Measurements from ENCODE around the gene PWP2.
A peak's percentile ranks its signal among the peaks of the same experiment; 100 is the strongest.
"Not testable (repeated sequence)": the region's sequence is repeated elsewhere in the genome, so short reads cannot be mapped to it uniquely, and the experiment has no call there.

The PWP2 gene

DNA sequence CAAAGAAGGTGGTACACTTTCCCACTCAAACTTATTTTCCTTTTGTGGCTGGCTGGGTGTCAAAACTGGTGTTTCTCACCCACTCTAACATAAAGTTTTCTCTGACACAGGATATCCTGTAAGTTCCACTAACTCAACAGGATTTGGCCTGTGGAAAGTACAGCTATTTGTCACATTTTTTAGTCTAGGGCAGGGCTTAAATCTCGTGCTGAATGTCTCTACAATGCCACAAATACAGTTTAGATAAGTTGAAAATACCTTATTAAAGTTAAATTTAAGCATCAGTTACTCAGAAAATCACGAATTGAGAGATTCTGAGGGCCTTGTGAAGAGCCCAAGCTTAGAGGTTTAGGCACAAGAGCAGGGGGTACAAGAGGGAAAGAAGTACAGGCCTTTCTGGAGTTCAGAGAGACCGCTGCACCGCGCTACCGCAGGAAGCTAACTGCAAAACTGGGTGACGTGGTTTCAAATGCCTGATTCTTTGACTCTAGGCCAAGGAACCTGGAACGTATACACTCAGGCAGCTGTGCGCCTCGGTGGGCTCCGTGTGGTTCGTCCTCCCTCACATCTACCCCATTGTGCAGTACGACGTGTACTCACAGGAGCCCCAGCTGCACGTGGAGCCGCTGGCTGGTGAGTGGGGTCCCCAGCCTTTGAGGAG, 23.4 kb upstream of the PWP2 start:
- DNase-seq = no peak

DNA sequence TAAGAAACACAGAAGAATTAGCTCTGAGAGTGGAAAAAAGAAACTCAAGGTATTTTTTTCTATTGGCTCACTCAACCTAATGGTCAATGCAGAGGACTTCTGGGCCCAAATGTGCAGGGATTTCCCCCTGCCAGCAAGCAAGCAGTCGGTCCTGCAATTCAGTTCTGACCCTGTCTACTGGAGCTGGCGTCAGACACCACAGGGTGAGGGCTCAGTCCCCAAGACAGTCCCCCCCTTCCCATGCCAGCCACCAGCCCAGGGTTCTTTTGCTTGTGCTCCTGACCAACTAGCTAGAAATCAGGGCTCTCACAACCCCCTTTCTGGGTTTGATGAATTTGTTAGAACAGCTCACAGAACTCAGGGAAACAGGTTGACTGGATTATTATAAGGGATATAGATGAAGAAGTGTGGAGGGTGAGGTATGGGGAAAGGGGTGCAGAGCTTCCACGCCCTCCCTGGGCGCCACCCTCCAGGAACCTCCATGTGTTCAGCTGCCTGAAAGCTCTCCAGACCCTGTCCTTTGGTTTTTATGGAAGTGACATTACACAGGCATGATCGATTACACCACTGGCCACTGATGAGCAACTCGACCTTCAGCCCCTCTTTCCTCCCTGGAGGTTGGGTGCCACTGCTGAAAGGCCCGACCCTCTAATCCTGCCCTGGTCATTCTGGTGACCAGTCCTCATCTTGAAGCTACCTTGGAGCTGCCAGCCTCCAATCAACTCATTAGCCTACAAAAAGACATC, 22.5 kb upstream of the PWP2 start:
- no peak for DNase-seq

DNA sequence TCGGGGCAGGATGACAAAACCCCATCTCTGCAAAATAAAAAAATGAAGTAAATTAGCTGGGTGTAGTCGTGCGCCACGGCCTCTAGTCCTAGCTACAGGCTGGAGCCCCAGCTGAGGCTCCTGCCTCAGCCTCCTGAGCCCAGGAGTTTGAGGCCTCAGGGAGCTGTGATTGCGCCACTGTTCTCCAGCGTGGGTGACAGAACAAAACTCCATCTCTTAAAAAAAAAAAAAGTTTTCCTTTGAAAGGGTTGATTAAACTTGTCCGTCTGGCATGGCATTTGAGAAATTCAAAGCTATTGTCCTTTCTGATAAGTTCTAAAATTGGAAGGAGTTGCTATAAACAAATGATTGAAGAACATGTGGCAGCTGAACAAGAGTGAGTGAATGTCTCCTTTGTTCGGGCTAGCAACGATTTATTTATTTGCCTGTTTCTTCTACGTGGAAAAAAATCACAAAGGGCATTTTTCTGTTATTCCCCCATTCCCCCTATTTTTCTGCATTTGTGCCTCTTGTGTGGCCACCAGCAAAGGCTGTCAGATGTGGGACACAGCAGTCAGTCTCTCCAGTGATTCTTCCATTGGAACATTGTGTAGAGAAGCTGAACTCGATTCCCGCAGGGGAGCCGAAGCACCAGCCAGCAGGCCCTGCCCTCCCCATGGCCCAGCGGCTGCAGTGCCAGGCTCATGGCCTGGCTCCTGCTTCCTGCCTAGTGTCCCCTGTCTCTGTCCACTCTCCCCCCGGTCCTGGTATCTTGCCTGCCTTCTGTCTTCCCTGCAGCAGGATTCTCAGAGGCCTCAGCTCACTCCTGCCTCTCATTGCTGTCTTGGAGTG, 21.5 kb upstream of the PWP2 start:
- no peak for DNase-seq

DNA sequence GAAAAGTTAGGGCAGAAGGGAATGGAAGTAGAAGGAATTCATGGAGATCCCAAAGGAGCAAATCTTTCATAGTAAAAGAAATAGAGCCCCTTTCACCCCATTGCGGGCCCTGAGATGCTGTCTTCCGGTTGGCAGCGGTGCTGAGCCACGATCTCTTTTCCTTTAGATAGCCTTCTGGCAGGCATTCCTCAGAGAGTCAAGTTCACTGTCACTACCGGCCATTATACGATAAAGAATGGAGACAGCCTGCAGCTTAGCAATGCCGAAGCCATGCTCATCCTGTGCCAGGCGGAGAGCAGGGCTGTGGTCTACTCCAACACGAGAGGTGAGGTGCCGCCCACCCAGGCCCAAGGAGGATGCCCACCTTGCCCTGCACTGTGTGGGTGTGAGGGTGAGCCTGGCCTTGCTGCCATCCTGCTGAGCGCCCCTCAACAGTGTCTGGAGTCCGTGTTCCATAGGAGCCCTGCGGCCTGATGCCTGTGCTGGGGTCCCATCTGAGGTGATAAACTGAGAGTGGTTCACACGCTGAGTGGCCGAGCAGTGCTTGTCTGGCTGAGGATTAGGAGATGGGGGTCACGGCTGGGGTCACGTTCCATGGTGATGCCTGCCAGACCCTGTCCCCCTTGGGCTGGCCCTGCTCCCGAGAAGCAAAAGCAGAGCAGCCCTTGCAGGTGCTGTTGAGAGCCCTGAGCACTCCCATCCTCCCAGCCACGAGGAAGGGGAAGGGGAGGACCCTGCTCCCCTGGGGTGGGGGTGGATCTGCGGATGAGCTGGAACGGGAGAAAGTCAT, 20.4 kb upstream of the PWP2 start:
- no peak for DNase-seq

DNA sequence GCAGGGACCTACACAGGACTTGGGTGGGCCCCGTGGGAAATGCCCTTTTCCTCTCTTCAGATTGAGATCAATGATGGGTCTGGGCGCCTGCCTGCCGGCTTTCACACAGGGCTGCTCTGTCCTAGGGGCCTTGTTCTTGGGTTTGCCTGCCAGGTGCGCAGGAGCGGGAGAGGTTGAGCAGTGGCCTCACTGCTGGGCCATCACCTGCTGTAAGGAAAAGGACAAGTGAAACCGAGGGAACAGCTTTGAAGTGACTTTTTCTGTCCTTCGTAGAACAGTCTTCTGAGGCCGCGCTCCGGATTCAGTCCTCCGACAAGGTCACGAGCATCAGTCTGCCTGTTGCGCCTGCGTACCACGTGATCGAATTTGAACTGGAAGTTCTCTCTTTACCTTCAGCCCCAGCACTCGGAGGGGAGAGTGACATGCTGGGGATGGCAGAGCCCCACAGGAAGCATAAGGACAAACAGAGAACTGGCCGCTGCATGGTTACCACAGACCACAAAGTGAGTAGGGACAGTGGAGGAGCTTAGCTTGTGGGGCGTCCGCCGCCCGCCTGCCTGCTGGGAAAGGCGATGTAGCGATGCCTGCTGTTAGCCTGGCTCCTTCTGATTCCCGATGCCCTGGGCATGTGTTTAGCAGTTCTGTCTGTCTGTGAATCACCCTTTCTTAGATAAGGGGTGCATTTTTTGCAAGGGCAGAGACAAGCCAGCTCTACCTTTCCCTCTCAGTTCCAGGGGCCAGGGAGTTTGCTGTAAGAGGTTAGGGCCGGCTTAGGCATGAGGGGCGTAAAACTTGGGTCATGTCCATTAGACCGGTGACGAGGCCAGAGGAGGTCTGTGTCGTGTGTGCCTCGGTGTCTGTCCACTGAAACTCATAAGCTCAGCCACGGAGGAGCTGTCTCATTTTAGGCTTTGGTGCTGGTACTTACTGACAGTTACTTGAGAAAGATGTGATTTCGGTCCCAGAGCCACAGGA, 19.5 kb upstream of the PWP2 start:
- peak; percentile 91 for DNase-seq

DNA sequence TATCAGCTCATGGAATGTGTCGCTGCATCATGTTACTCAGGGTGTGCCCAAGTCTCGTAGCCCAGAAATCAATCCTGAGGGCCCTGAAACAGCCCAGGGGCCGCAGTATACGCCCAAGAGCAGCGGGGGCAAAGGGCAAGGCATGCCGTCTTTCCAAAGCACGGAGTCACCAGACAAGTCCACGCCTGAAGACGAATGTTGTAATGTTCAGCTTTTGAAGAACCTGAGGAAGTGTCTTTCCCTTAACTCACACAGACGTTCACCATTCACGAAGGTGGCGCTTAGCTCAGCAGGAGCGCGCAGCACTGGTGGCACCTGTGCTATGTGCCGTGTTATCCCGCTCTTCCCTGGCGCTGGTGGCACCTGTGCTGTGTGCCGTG, 18.8 kb upstream of the PWP2 start:
- no peak for DNase-seq

DNA sequence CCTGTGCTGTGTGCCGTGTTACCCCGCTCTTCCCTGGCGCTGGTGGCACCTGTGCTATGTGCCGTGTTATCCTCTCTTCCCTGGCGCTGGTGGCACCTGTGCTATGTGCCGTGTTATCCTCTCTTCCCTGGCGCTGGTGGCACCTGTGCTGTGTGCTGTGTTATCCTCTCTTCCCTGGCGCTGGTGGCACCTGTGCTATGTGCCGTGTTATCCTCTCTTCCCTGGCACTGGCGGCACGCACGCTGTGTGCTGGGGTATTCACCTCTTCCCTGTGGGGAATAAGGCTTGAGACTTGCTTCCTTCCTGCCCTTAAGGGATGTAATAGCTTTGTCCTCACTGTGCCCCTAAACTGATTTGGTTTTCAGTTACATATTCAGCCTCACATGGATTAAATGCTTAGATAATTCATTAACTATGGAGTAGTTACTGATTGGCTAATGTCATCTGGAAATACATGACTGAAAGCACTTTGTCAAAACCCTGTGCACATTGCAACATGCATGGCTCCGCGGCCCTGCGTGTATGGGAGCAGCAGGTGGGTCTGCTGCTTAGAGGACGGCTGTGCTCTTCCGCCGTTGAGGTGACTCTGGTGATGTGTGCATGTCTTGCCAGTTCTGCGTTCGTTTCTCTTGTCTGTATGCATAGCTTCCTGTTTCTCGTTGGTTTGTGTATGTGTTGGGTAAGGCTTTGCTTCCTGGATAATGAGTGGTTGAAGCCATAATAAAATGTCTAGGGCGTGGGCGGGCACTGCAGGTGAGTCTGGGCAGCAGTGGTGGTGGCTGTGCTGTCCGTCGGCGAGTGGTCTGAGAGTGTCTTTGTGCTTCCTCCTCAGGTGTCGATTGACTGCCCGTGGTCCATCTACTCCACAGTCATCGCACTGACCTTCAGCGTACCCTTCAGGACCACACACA, 17.9 kb upstream of the PWP2 start:
- DNase-seq = peak; percentile 60

DNA sequence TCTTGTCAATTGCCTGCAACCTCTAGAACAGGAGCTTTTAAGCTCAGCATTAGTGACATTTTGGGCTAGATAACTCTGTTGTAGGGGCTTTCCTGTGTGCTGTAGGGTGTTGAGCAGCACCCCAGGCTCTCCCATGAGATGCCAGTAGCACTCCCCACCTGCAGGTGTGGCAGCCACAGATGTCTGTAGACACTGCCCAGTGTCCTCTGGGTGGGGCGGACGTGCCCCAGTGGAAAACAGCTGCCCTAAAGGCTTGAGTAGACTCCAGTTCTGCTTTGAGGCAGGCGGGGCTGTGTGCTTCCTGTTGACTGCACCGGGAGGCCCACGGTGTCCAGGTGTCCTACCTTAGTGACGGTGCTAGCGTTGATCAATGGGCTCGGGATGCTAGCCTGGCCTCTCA, 16.9 kb upstream of the PWP2 start:
- DNase-seq = no peak

DNA sequence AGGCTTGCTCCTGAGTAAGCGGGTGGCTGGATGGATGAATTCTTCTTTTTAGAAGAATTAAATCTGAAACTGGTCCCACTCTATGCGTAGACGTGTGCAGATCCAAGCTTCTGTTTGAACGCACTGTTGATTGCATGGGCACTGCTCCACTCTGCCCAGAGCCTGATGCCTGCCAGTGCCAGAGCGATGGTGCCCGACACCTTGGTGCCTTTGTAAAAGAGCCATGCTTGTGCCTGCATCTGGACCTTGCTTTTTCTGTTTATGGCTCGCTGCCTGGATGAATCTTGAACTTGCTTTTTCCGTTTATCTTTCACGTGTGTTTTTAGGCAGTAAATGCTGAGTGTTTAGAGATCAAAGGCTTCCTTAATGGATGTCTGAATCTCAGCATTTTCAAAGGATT, 15.0 kb upstream of the PWP2 start:
- DNase-seq = no peak

DNA sequence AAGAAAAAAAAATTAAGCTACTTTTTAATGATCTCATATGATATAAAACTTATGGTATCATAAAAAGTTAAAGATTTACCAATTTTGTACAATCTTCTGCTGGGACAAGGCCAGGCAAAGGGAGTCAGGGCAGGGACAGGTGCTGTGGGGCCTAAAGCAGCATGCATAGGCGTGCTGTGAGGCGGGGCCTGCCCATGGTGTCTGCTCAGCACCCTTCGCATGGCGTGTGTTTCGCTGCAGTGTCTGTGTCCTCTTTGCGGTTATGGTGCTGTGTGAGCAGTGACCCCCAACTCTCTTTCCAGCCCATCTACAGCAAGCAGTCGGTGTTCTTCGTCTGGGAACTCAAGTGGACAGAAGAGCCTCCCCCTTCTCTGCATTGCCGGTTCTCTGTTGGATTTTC, 13.4 kb upstream of the PWP2 start:
- no peak for DNase-seq

DNA sequence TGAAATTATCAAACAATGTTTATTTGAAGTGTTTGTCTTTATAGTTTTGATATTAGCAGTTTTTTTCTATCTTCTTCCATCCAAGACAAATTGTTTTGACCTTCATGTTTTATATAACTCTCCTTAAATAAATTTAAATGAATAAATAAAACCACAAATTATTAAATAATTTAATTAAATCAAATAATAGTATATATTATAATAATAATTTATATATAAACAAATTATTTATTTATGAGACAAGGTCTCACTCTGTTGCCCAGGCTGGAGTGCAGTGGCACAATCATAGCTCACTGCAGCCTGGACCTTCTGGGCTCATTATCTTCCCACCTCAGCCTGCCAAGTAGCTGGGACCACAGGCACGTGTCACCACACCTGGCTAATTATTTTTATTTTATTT, 12.4 kb upstream of the PWP2 start:
- DNase-seq = no peak

DNA sequence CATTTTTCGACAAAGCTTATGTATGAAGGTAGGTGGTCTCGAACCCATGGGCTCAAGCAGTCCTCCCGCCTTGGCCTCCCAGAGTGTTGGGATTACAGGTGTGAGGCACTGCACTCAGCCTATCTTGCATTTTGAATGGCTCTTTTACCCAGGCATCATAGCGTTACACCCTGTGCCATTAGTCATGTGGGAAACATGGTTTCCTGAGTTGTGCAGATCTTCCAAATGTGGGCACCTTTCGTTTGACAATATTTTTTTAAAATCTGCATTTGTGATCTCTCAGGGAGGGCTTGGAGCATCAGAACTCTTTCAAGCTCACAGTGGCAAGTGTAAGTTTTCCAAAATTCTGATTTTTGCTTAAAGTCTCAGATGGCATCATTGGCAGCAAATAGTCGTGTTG, 8.7 kb upstream of the PWP2 start:
- DNase-seq = not testable (repeated sequence)

DNA sequence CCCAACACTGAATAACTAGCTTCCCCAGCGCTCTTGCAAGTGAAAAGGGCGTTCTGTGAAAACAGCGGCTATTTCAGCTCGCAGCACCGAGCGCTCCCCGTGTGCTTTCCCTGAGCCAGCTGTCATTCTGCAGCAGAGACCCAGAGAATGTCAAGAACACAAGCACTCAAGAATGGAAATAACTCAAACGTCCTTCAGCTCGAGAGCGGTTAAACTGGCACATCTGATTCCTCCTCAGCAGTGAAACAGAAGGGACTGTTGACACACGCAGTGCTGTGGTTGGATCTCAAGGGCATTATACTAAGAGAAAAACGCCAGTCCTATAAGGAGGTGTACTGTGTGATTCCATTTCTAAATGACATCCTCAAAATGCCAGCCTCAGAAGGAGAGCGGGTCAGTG, 8.2 kb upstream of the PWP2 start:
- DNase-seq = not testable (repeated sequence)

DNA sequence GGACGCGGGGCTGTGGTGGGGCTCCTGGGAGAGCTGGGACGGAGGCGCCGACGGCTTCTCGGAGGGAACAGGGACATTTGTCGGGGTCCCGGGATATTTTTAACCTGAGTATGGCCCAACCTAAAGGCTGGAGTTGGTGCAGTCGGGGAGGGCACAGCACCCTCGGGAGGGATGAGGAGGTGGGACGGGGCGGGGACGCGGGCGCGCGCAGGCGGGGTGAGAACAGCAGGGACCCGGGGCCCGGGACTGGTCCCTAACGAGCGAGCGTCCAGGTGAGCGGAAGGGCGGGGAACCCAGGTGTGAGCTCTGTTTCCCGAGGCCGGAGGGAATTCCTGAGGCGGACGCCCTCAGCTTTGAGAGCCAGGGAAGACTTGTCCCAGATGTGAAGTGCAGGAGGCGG, 390 bp downstream of the PWP2 start:
- DNase-seq = not testable (repeated sequence)

DNA sequence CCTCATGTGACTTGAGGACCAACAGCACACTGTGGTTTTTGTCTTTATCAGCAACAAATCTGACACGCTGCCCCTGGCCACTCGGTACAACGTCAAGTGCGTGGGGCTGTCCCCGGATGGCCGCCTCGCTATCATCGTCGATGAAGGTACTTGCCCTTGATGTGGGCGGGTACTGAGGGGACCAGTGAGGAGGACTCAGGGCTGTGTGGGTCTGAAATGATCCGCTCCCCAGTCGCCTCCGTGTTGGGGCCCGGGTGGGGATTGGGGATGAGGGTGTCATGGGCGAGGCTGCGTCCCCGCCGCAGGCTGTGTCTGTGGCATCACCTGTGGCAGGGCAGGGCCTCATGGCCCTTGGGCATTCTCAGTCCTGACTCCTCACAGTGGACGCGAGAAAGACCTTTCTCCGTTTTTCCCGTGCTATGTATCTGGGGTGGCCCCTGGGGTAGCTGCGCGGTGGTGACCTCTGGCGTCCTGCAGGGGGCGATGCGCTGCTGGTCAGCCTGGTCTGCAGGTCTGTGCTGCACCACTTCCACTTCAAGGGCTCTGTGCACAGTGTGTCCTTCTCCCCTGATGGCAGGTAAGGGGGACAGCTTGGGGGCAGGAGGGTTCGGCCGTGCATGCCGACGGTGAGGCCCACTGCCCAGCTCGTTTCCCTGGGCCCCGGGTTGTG, 6.6 kb downstream of the PWP2 start:
- not testable (repeated sequence) for DNase-seq

DNA sequence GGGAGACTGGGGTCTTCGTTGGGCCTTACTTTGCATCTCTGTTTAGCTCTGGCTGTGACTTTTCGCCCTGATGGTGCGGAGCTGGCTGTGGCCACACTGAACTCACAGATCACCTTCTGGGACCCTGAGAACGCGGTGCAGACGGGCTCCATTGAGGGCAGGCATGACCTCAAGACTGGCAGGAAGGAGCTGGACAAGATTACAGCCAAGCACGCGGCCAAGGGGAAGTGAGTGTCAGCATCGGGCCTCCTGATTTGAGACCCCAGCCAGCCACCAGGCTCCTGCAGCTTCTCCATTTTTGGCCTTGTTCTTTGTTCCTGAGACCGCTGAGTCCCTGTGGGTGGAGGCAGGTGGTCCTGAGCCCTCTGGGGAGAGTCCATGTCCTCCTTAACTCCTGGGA, 14.9 kb downstream of the PWP2 start:
- DNase-seq = not testable (repeated sequence)

DNA sequence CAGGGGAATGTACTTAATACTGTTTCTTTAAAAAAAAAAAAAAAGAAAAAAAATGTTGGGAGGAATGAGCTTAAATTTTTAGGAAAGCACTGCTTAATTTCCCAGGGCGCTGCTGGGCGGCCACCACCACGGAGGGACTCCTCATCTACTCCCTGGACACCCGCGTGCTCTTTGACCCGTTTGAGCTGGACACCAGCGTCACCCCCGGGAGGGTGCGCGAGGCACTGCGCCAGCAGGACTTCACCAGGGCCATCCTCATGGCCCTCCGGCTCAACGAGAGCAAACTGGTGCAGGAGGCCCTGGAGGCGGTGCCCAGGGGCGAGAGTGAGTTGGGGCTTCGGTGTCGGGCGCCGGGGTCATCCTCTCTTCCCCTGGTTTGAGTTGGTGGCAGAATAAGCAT, 20.6 kb downstream of the PWP2 start:
- DNase-seq = not testable (repeated sequence)

DNA sequence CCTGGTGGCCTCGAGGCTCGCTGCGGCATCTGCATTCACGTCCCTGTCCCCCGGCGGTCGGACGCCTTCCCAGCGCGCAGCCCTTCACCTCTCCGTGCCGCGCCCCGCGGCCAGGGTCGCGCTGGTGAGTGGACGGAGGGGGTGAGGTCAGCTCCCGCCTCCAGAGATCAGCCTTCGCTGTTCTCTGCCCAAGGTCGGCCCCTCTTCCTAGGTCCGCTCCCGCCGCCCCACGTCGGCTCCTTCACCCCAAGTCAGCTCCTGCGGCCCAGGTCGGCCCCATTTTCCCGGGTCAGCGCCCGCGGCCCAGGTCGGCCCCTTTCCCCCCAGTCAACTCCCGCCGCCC, 26.5 kb downstream of the PWP2 start:
- not testable (repeated sequence) for DNase-seq

DNA sequence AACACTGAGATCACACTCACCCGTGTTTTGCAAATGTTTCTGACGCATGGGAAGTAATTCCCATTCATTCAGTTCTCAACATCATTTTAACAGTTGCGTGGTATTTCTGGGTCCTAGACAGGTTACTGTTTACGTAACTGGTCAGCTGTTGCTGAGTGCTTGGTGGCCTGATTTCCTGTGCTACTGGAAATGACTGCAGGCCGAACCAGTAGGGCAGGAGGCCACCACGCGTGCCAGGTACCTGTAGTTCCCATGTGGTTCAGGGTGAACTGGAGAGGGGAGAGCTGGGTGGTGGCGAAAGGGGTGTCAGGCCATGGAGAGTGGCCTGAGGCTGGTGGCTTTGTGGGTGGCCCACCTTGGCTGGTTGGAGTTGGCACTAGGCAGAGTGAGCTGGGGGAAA, 27.5 kb downstream of the PWP2 start:
- DNase-seq = not testable (repeated sequence)

DNA sequence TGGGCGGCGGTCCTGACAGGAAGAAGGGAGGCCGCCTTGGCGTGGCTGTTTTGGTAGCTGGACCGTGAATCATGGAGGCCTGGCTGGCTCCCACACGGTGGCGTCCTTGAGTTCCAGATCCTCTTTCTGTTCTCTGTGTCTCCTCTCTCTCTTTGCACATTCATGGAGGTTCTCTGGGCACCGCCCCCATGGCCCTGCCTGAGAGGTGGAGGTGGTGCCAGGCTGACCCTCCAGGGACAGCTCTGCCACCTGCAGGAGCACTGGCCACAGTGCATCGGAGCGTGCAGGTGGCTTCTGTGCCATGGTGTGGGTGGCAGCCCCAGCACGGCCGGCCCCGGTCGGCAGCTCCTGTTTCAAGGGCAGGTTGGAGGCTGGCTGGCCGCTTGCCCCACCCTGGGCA, 30.8 kb downstream of the PWP2 start:
- DNase-seq = not testable (repeated sequence)
